Measurements from ENCODE around the gene EML1.
"Not testable (repeated sequence)": the region's sequence is repeated elsewhere in the genome, so short reads cannot be mapped to it uniquely, and the experiment has no call there.

EML1 gene

DNA sequence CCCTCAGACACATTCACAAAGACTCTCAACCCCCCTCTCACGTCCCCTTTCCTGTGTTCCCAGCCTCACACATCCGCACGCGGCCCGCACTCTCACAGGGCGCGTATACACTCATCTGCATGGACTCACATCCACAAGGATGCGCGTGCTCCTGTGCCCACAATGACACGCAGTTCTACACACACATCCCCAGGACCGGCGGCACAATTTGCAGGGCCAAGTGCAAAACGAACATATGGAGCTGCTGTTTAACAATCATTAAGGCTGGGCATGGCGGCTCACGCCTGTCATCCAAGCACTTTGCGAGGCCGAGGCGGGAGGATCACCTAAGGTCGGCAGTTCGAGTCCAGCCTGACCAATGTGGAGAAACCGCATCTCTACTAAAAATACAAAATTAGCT lies 36.4 kb upstream of the EML1 start:
- no peak for DNase-seq

DNA sequence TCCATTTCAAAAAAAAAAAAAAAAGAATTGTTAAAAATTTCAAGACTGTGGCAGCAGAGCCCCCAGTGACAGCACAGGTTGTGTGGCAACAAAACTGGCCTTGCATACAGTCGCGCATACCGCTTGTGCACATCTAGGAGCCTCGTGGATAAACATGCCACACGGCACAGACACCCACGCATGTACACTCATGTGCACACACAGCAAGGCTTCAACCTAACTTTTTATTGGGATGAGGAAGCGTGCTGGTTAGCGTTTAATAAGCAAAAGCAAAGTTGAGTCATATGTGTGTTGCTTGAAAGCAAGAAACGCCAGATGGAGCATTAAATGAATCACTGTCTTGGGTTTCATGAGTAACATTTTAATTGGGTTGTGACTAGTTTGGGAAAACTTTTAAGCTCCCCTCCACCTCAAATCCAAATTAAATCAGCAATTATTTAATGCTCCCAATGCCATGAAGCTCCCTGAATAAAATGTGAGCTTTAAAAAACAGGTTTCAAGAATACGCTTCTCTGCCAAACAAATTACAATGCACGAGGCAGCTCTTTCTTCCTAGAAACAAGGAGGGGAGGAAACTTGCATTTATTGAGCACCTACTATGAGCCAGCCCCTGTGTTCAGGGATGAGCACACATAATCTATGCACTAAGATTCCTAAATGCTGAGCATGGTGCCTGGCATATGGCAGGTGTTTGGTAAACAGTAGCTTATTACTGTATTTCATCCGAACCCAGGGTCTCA lies 35.7 kb upstream of the EML1 start:
- no peak for DNase-seq

DNA sequence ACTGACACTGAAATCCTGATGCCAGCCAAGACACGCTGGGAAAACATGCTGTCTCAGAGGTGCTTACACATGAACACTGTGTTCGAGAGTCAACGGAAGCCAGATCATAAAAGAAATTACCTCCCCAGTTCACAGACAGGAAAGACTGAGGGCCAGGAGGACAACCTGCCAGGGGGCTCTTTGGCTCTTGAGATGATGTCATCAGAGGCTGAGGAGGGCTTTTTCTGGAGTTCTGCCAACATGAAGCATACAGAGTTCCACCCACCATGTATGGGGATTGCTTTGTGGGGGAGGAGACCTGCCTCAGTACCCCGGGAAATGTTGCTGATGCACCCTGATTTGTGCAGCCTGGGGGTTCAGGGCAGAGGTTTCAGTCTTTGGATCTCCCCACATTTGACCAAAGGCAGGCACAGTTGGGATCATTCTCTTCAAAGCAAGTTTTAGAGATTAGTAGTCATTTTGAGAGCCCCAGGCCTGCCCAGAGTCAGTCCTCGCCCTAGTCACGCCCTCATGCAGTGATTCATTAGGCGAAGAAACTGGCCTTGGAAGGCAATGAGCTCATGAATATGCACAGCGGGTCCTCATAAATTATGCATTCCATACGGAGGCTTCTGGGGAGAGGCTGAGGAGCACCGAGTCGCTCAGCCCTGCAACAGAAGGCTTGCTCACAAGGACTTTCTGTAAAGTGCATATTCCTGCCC lies 34.9 kb upstream of the EML1 start:
- DNase-seq = no peak

DNA sequence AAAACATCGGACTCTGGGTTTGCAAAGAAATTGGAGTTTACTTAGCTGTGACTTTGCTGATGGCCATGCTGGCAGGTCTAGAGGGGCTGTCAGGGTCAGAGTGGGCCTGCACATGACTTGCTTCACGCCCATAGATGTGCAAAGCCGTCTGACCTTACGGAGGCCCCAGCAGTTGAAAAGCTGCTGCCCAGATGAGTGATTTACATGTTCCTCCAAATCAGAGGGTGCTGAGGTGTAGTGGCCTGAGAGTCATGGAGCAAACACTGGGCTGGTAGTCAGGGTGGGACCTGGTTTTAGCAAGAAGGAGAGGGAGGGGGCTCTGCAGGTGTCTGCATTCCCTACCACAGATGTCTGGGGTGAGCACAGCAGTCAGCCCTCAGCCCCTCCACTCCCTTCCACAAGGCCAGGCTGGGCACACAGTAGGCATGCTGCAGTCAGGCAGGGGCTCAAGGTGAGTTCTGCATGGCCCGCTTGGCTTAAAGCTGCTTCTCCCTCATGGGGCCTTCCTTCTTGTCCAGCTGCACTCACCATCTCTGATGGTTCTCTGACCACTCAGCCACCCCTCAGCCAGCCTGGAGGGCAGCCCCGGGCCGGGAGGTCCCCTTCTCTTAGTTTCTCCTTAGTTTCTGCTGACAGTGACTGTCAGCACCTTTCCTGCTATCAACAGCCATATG lies 34.2 kb upstream of the EML1 start:
- DNase-seq = no peak

DNA sequence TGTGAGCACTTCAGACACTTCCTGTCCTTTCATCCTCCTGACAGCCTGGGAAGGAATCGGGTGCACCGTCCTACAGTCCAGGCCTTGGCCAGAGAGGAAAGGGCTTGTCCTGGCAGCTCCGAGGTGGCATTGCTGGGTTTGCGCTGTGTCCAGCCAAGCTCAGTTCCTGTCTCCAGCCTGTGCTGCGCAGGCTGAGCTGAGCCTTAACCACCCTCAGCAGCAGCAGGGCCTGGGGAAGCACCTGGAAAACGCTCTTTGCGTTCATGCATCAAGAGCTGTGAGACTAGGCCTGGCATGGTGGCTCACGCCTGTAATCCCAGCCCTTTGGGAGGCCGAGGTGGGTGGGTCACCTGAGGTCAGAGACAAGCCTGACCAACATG lies 33.7 kb upstream of the EML1 start:
- DNase-seq = no peak

DNA sequence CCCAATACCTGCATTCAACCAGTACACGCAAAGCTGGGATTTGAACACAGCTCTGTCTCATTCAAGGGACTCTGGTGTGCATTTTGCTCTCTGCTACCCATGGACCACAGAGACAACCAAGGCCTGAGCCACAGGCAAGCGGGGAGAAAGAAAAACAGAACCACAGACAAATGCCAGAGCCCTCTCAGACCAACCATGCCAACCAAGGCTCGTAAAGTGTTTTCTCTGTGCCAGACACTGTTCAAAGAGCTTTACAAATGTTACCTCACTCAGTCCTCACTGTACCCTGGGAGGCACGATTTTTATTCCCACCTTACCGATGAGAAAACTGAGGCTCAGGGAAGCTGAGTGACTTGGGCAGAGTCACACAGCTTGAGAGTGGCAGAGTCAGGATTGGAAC lies 32.4 kb upstream of the EML1 start:
- no peak for DNase-seq

DNA sequence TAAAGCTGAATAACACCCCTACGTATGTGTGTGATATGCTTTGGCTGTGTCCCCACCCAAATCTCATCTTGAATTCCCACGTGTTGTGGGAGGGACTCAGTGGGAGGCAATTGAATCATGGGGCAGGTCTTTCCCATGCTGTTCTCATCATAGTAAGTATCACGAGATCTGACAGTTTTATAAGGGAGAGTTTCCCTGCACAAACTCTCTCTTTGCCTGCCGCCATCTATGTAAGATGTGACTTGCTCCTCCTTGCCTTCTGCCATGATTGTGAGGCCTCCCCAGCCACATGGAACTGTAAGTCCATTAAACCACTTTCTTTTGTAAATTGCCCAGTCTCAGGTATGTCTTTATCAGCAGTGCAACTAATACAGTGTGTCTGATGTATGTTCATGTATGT lies 30.3 kb upstream of the EML1 start:
- DNase-seq = not testable (repeated sequence)

DNA sequence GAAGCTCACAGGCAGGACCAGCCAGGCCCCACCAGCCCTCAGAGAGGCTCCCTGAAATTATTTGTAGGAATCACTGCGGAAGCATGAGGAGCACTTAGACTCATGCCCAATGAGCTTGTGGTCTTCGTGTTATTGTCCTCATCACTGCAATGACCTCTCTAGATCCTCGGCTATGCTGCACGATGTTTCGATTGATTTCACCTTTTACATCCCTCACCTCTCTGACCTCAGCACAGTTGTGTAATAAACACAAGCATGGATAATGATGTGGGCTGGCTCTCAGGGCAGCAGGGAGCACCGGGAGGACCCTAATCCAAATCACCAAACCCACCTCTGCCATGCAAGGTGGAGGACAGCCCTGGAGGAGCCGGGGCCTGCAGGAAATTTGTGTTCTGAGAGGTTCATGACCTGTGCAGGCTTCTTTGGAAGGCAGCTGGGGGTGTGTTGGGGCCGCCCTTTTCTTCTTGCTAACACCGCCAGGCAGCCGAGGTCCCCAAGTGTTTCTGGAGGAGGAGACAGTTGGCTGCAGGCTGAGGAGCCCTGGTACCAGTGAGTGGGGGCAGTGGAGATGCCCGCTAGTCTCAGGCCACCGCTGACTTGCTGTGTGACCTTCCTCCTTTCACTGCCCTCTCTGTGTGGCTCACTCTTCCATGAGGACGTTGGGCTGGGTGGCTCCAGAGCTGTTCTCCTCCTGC lies 29.5 kb upstream of the EML1 start:
- no peak for DNase-seq

DNA sequence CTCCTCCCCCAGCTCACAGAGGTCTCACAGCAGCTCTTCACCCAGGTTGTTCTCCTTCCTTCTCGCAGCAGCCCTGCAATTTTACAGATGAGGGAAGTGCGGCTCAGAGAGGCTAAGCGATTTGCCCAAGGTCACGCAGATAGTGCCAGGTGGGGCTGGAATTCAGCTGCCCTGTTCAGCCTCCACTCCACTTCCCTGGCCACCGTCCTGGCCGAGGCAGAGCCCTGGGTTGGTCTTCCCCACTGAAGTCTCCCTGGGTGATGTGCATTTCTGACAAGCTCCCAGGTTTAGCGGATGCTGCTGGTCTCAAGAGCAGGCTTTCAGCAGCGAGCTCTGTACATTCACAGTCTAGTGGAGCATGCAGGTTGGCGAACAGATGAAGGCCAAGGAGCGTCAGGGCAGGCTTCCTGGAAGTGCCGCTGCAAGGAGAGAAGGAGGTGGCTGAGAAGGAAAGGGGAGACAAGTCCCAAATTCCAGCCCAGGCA lies 28.9 kb upstream of the EML1 start:
- DNase-seq = no peak

DNA sequence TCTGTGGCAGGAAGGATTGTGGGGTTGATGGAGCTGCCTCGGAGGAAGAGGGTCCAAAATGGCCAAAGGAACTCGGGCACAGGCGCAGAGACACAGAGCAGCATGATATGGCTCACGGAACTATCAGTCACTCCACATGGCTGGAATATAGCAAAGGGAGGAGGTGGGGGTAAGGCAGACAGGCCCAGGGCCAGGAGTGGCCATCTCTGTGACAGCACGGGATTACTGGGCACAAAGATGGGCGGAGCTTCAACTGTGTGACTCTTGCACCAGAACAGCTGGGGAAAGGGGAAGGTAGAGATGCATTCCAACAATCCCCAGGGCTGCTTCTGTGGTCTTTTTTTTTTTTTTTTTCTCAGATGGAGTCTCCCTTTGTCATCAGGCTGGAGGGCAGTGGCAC lies 24.8 kb upstream of the EML1 start:
- DNase-seq = no peak

DNA sequence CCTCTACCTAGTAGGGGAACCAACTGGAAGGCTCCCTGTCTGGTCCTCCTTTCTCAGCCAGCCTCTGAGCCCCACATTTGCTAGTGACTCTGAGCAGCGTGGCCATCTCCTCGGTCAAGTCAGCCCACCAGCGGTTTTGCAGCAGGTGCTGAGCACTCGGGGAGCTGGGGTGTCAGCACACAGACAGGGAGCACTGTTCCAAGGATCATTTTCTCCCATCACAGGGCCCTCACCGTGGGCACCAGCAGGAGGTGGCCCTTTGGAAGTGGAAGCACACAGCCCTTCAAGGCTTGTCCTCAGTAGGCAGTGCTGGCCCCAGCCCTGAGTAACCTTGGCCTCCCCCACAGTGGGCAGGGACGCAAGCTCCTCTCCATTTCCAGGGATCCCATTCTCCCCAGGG lies 24.1 kb upstream of the EML1 start:
- DNase-seq = no peak

DNA sequence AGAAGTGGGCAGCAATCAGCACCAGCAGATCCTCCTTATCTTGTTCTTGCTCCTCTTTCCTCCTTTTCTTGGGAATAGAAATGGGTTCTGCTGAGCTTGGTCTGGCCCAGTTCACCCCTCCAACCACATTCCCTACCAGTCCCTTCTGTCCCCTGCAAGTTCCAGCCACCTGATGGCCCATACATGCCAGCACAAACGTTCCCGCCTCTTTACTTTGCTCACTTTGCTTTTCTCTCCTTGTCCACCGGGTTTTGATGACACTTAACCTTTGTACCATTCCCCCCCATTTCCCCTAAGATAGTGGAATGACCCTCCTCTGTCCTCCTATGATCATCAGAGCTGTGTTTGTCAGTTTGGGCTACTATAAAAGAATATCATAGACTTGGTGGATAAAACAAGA lies 23.4 kb upstream of the EML1 start:
- no peak for DNase-seq

DNA sequence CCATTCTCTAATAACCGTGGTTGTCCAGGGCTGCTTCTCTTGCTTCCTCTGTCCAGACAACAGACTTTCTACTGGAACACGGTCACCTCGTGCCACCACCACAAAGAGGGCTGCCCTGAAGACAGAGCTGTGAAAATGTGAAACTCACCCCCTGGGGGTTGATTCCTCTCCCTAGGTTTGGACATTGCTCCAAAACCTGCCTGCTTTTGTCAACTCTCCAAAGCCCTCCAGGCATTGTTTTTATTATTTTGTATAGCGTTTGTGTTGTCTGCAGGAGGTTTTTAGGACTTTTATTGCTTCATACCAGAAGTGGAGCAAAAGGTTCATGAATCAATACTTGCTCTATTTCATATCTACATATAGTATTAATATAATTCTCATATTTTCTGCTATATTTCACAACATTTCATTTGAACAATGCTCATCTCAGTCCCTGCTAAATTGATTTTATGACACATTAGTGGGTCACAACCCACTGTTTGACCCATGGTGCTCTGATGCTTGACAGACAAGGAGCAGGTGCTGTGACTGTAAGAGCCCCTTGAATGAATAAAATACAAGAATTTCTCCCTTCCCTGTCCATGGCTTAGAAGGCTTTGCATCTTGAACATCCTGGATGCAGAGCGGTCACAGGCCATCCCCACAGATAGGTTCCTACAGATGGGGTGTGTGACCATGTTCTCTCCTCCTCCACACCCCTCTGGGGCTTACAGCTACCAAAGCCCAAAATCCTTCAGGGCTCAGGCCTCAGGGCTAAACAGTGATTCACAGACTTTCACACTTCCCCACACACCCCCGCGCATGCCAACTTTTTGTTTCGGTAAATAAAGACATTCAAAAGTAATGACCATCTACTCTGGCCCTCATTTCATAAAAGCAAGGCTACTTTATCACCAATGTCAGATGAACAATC lies 20.6 kb upstream of the EML1 start:
- DNase-seq = no peak

DNA sequence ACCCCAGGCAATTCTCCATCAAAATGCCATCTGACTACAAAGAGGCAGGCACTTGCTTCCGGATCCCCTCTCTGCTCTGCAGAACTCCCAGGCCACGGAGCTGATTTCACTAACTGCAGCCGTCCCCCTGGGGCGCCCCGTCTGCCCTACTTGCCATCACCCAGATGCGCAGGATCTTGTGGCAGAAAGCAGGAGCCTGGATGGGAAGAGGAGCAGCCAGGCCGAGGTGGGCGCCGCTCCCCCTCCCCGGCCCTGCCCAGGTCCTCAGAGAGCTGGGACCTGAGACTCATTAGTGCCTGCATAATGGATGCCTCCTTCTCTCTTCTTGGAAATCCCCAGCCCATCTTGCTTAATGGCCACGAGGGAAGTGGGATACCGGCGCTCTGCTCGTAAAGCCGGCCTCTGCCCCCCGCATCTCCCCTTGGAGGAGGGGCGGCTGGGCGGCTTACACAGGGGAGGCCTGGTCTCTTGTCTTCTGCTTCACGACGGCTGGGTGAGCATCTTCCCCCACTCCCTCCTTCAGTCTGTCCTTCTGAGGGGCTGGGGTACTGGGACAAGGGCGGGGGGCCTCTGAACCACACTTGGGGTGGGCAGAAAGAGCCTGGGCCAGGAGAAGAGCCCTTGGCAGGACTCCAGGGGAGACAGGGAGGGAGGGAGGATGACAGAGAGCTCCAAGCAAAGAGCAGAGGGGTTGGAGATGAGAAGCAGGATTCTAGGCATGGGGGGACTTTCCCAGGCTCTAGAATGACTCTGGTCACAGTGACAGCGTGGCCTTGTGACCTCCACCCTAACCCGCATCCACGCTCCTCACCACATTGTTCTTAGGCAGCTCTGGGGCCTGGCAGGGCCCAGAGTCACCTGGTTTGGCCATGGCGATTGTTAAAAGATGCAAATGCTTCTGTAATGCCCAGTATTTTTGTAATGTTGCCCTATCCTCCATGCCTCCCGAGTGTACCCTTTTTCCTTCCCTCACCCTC lies 19.4 kb upstream of the EML1 start:
- no peak for DNase-seq

DNA sequence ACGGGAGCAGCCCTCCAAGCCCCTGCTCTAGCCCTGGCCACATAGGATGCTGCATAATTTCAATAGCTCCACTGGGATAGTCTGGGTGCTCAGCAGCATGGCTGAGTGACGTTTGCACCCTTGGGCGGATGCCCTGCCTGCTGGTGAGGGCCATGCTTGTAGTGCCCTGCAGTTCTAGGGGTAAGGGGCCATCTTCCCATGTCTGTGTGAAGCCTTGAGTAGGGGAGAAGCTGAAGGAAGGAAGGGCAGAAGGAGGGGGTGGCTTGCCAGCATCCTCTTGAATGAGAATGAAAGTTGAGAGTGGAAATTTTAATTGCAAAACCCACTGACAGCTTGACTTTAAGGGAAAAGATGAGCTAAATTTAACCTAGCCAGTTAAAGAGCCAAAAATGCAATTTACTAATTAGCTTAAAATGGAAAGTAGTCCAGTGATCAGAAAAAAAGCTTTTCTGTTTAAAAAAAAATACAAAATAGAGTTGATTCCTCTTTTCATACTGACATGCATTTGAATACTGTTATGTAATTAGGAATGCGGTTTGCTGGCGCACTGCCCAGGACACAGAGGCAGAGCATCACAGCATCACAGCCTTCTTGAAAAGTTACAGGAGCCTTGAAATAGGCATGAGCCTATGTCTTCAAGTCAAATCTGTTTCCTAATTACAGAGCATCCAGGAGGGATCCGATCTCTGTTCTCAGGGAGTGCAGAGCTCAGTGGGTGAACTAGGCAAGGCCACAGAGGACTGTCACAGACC lies 18.5 kb upstream of the EML1 start:
- DNase-seq = no peak

DNA sequence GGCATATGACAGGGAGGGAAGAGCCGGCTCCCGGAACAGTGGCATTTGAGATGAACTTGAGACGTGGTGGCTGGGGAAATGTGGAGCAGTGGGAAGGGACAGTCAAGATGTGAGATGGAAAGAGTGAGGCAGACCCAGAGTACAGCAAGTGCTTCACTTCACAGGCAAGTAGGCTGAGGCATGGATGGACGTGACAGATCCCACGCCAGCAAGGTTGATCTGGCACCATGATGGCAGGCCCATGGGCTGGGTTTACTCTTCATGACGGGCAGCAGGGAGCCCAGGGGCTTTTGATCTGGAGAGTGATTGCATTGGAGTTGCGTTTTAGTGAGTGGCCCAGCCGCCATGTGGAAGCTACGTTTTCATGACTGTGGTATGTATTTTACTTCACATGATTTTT lies 17.9 kb upstream of the EML1 start:
- DNase-seq = no peak

DNA sequence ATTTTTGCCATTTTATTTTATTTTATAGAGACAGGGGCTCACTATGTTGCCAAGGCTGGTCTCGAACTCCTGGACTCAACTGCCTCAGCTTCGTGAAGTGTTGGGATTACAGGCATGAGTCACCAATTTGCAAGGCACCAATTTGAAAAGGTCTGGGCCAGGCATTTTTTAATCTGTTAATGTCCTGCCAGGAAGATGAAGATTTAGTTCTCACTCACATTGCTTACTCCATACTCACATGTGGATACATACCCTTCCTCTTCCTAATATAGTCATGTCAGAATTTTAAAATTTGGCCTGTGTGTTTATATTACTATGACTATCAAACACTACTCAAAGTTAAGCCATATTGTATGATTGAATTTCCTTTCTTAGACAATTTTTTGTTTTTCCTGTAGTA lies 15.3 kb upstream of the EML1 start:
- DNase-seq = no peak

DNA sequence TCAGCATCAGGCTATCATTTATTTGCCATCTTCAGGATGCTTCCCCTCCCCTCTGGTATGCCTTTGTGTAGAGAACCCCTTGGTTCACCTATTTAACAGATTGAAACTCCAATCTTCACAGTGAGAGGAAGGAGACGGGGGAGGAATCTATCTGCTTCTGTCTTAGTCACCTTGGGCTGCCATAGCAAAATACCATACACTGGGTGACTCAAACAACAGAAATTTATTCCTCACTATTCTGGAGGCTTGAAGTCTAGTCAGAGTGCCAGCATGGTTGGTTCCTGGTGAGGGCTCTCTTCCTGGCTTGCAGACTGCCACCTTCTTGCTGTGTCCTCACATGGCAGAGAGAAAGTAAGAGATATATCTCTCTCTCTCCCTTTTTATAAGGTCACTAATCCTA lies 13.5 kb upstream of the EML1 start:
- no peak for DNase-seq

DNA sequence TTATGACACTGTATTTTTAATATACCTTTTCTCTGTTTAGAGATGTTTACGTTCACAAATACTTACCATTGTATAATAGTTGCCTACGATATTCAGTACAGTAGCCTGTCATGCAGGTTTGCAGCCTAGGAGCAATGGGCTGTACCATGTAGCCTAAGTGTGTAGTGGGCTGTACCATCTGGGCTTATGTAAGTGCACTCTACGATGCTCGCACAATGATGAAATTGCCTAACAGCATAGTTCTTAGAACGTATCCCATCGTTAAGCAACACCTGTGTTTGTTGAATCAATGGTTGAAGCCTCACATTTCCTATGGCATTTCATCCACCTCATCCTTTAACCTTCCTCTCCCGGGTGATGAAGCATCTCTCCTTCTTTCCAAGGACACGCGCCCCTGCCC lies 12.5 kb upstream of the EML1 start:
- no peak for DNase-seq

DNA sequence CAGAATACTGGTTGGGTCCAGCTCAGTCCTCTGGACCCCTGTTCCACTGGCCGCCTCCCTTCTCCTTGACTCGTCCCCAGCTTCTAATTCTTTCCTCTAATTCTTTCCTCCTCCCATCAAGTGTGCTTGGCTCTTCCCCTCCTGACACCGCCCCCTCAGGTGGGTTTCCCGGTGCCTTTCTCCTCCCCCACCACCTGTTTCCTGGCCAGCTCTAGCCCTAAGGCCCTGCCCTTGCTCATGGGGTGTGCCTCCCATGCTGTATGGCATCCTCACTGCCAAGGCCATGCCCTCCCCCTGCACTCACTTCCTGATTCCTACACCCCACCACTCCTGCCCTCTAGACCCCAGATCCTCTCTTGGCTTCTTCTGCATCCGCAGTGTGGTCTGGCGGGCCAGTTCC lies 12.1 kb upstream of the EML1 start:
- DNase-seq = no peak

All from OCI-M1 (cell line).